ENCODE data around the gene INO80C. TPM values are rescaled to one million over a fixed set of nuclear protein-coding genes. Genes with fewer than 3 reads are reported as not detected.

Gene INO80C
- total RNA-seq, 4 donors from 2014 or later: 5.3 to 6.4 (median 5.5) TPM

- intact Hi-C loops (cut with DNase I; ENCODE audit: low total_unique reads): no loop called here
- Histone ChIP-seq H3K4me1 (peaks cover 3 to 5% of the 10 kb centered on the region in 2 donors), H3K27ac (no peak overlapping the region), H3K27me3 (no peaks in the 10 kb centered on the region), H3K9me3 (no peaks in the 10 kb centered on the region), H3K4me3 (no peak overlapping the region), H3K36me3 (no peaks in the 10 kb centered on the region)
- DNase-seq: no peak
- TF ChIP-seq POLR2A (IDR thresholded peaks at IDR 0.05) (no peak), CTCF (IDR thresholded peaks at IDR 0.05 in 4 of 5, conservative IDR thresholded peaks at IDR 0.05 in 1 of 5) (no peak)
- ATAC-seq: no peak
- in situ Hi-C loops (cut with MboI; ENCODE audit: low sequenced_read_pairs in 4 of 4): no loop called here
Measured at GRCh38 chr18:35502052-35502451, 4.3 kb upstream of the INO80C start.

- no peak overlapping the region for H3K4me3 ChIP-seq
- ATAC-seq: no peak
- intact Hi-C loops (cut with DNase I; ENCODE audit: low total_unique reads) (no loop called here), in situ Hi-C loops (cut with MboI; ENCODE audit: low sequenced_read_pairs in 4 of 4) (no loop called here)
- no peak overlapping the region for H3K27ac ChIP-seq
- DNase-seq: no peak
- H3K27me3 ChIP-seq: no peaks in the 10 kb centered on the region
- no peaks in the 10 kb centered on the region for H3K9me3 ChIP-seq
- peaks cover 10 to 12% of the 10 kb centered on the region in 2 donors for H3K4me1 ChIP-seq
- no peaks in the 10 kb centered on the region for H3K36me3 ChIP-seq
- TF ChIP-seq POLR2A (IDR thresholded peaks at IDR 0.05): no peak
- no peak for TF ChIP-seq CTCF (IDR thresholded peaks at IDR 0.05 in 4 of 5, conservative IDR thresholded peaks at IDR 0.05 in 1 of 5)
Measured at GRCh38 chr18:35501369-35501768, 3.6 kb upstream of the INO80C start.

- DNase-seq (no peak), ATAC-seq (no peak)
- no peaks in the 10 kb centered on the region for H3K27me3 ChIP-seq
- intact Hi-C loops (cut with DNase I; ENCODE audit: low total_unique reads): no loop called here
- H3K9me3 ChIP-seq: no peaks in the 10 kb centered on the region
- H3K27ac ChIP-seq: no peak overlapping the region
- no peak overlapping the region for H3K4me3 ChIP-seq
- in situ Hi-C loops (cut with MboI; ENCODE audit: low sequenced_read_pairs in 4 of 4): no loop called here
- peaks cover 13 to 17% of the 10 kb centered on the region in 2 donors for H3K4me1 ChIP-seq
- no peaks in the 10 kb centered on the region for H3K36me3 ChIP-seq
- no peak for TF ChIP-seq POLR2A (IDR thresholded peaks at IDR 0.05)
- no peak for TF ChIP-seq CTCF (IDR thresholded peaks at IDR 0.05 in 4 of 5, conservative IDR thresholded peaks at IDR 0.05 in 1 of 5)
Measured at GRCh38 chr18:35500113-35500512, 2.4 kb upstream of the INO80C start.

- TF ChIP-seq CTCF (IDR thresholded peaks at IDR 0.05 in 4 of 5, conservative IDR thresholded peaks at IDR 0.05 in 1 of 5): no peak
- no peak for TF ChIP-seq POLR2A (IDR thresholded peaks at IDR 0.05)
- DNase-seq: no peak
- intact Hi-C loops (cut with DNase I; ENCODE audit: low total_unique reads): loop anchor here (1.0 to 5.0 kb wide), 3 partner anchors 84 to 475 kb away; partner anchors contain the start of genes GALNT1, RMP24 and ZNF24
- peak; percentile 15 to 20 for ATAC-seq
- peak overlapping the region; percentile 93 to 99 (median 94) for H3K27ac ChIP-seq
- peaks cover 13 to 26% of the 10 kb centered on the region in 2 donors for H3K4me1 ChIP-seq
- in situ Hi-C loops (cut with MboI; ENCODE audit: low sequenced_read_pairs in 4 of 4): loop anchor here in 1 of 4 donors (10.0 kb wide), 1 partner anchor 88 kb away; the partner anchor contains the start of gene GALNT1
- H3K4me3 ChIP-seq: peak overlapping the region; percentile 73 to 93 (median 82)
- H3K27me3 ChIP-seq: no peaks in the 10 kb centered on the region
- no peaks in the 10 kb centered on the region for H3K9me3 ChIP-seq
- no peaks in the 10 kb centered on the region for H3K36me3 ChIP-seq
Measured at GRCh38 chr18:35497027-35497369, 762 bp downstream of the INO80C start.

Measured in gastrocnemius medialis (tissue), 4 donors.